Activated T-cell treated with anti-CD3 and anti-CD28 coated beads for 48 hours (primary cell): ENCODE data around the gene SMIM8.

ENCODE experiments used
- DNase-seq: peaks from one replicate; pipeline ENCODE4 v3.0.0-alpha.2; 2020; ENCODE audit warnings: low read depth

The SMIM8 gene

GRCh38 chr6:87334683-87335082 is 12.3 kb downstream of the SMIM8 start:
- no peak for DNase-seq

- DNase-seq = no peak
These were observed 14.0 kb downstream of the SMIM8 start for GRCh38 chr6:87336367-87336766.

- no peak for DNase-seq
These were observed 17.8 kb downstream of the SMIM8 start for GRCh38 chr6:87340230-87340629.

GRCh38 chr6:87341158-87341557 is 18.8 kb downstream of the SMIM8 start:
- no peak for DNase-seq

- no peak for DNase-seq
These were observed 19.5 kb downstream of the SMIM8 start for GRCh38 chr6:87341899-87342298.

- no peak for DNase-seq
These were observed 20.4 kb downstream of the SMIM8 start for GRCh38 chr6:87342829-87343228.

- no peak for DNase-seq
These were observed 22.3 kb downstream of the SMIM8 start, which contains the start of gene C6orf163 for GRCh38 chr6:87344731-87345130. C6orf163 (plus strand) TSS chr6:87344813; CDS start chr6:87345100, 287 bp downstream.

- DNase-seq = no peak
These were observed 24.3 kb downstream of the SMIM8 start for GRCh38 chr6:87346700-87347099.

GRCh38 chr6:87349896-87350295 is 27.5 kb downstream of the SMIM8 start:
- DNase-seq = no peak

GRCh38 chr6:87350516-87350915 is 28.1 kb downstream of the SMIM8 start:
- DNase-seq = no peak

GRCh38 chr6:87351583-87351982 is 29.2 kb downstream of the SMIM8 start:
- no peak for DNase-seq

- no peak for DNase-seq
These were observed 33.8 kb downstream of the SMIM8 start for GRCh38 chr6:87356181-87356580.

- DNase-seq = no peak
These were observed 35.2 kb downstream of the SMIM8 start for GRCh38 chr6:87357479-87358196.

GRCh38 chr6:87364602-87365252 is 42.3 kb downstream of the SMIM8 start:
- DNase-seq = no peak

GRCh38 chr6:87366072-87366827 is 43.9 kb downstream of the SMIM8 start:
- no peak for DNase-seq

- no peak for DNase-seq
These were observed 44.5 kb downstream of the SMIM8 start for GRCh38 chr6:87366899-87367298.

GRCh38 chr6:87373377-87373776 is 51.0 kb downstream of the SMIM8 start:
- no peak for DNase-seq

GRCh38 chr6:87375315-87375714 is 52.9 kb downstream of the SMIM8 start:
- no peak for DNase-seq

- DNase-seq = no peak
These were observed 54.3 kb downstream of the SMIM8 start for GRCh38 chr6:87376643-87377042.

- no peak for DNase-seq
These were observed 56.6 kb downstream of the SMIM8 start for GRCh38 chr6:87378947-87379346.

GRCh38 chr6:87382861-87383260 is 60.5 kb downstream of the SMIM8 start:
- DNase-seq = no peak

- DNase-seq = no peak
These were observed 61.6 kb downstream of the SMIM8 start for GRCh38 chr6:87384038-87384437.

GRCh38 chr6:87384449-87384848 is 62.1 kb downstream of the SMIM8 start:
- DNase-seq = no peak
